Mesenchymal stem cell (in vitro differentiated cells and primary cell): ENCODE measurements around the gene GBX1.

Source experiments
- DNase-seq: peaks from one replicate; pipeline ENCODE4 v3.0.0-alpha.2; 2013
- H2AFZ ChIP-seq: one replicate; pipeline ENCODE4 v1.6.1; 2013; ENCODE audit warnings: low read depth, mild to moderate bottlenecking, control low read depth, inconsistent platforms, low read length, moderate library complexity
- H2AK5ac ChIP-seq: 2 replicates; pipeline ENCODE4 v1.6.1; 2013; ENCODE audit warnings: low read length, moderate library complexity, mild to moderate bottlenecking, inconsistent platforms; ENCODE audit not compliant: severe bottlenecking
- H2BK120ac ChIP-seq: one replicate; pipeline ENCODE4 v1.6.1; 2013; ENCODE audit warnings: low read depth, mild to moderate bottlenecking, inconsistent platforms, low read length, moderate library complexity
- H2BK12ac ChIP-seq, 2 experiments: one replicate each; pipeline ENCODE4 v1.6.1; 2013; ENCODE audit warnings: inconsistent platforms in 2 of 2, low read length in 2 of 2, mild to moderate bottlenecking in 2 of 2, moderate library complexity in 2 of 2, control low read depth in 1 of 2
- H2BK15ac ChIP-seq: one replicate; pipeline ENCODE4 v1.6.1; 2013; ENCODE audit warnings: mild to moderate bottlenecking, low read depth, inconsistent platforms; ENCODE audit not compliant: poor library complexity, severe bottlenecking
- H2BK5ac ChIP-seq: 2 replicates; pipeline ENCODE4 v1.6.1; 2013; ENCODE audit warnings: low read depth, mild to moderate bottlenecking, low read length, control low read depth, inconsistent platforms; ENCODE audit not compliant: poor library complexity, severe bottlenecking
- H3K14ac ChIP-seq, 2 experiments: one replicate each; pipeline ENCODE4 v1.6.1; 2013; ENCODE audit warnings: inconsistent platforms in 2 of 2, low read length in 2 of 2, control low read depth in 1 of 2, mild to moderate bottlenecking in 1 of 2, moderate library complexity in 1 of 2
- H3K18ac ChIP-seq, 2 experiments: one replicate each; pipeline ENCODE4 v1.6.1; 2013; ENCODE audit warnings: inconsistent platforms in 2 of 2, low read length in 2 of 2, control low read depth in 1 of 2, low read depth in 1 of 2, mild to moderate bottlenecking in 1 of 2
- H3K23ac ChIP-seq, 2 experiments: one replicate each; pipeline ENCODE4 v1.6.1; 2013; ENCODE audit warnings: inconsistent platforms in 2 of 2, low read length in 2 of 2, mild to moderate bottlenecking in 2 of 2, moderate library complexity in 2 of 2, control low read depth in 1 of 2
- H3K27ac ChIP-seq: 2 replicates; pipeline ENCODE4 v1.5.1; 2013; ENCODE audit warnings: mild to moderate bottlenecking, moderate library complexity, low read length, control low read depth, inconsistent platforms; ENCODE audit not compliant: poor library complexity, severe bottlenecking
- H3K27me3 ChIP-seq, 2 experiments: 2 replicates each; pipeline versions ENCODE4 v1.6.1 to v1.7.0; 2013; ENCODE audit warnings: low read length in 2 of 2, mild to moderate bottlenecking in 2 of 2, moderate library complexity in 2 of 2, control low read depth in 1 of 2, inconsistent platforms in 1 of 2; ENCODE audit not compliant: control insufficient read depth in 1 of 2, insufficient read depth in 1 of 2
- H3K36me3 ChIP-seq, 2 experiments: 2 replicates each; pipeline versions ENCODE4 v1.6.1 to v1.7.0; 2013; ENCODE audit warnings: low read length in 2 of 2, control low read depth in 1 of 2, inconsistent platforms in 1 of 2, low read depth in 1 of 2, mild to moderate bottlenecking in 1 of 2; ENCODE audit not compliant: insufficient read depth in 2 of 2, control insufficient read depth in 1 of 2
- H3K4ac ChIP-seq, 2 experiments: one replicate each; pipeline ENCODE4 v1.6.1; 2013; ENCODE audit warnings: inconsistent platforms in 2 of 2, low read length in 2 of 2, mild to moderate bottlenecking in 2 of 2, moderate library complexity in 2 of 2, control low read depth in 1 of 2, low read depth in 1 of 2
- H3K4me1 ChIP-seq: 2 replicates; pipeline ENCODE4 v1.6.1; 2013; ENCODE audit warnings: low read depth, low read length, control low read depth; ENCODE audit not compliant: control insufficient read depth, insufficient read depth
- H3K4me2 ChIP-seq: 2 replicates; pipeline ENCODE4 v1.6.1; 2013; ENCODE audit warnings: low read length, mild to moderate bottlenecking, inconsistent platforms; ENCODE audit not compliant: poor library complexity, severe bottlenecking
- H3K4me3 ChIP-seq, 2 experiments: 2 replicates each; pipeline versions ENCODE4 v1.5.1 to v1.7.0; 2013; ENCODE audit warnings: low read length in 2 of 2, mild to moderate bottlenecking in 2 of 2, control low read depth in 1 of 2, low read depth in 1 of 2; ENCODE audit not compliant: insufficient read depth in 1 of 2
- H3K79me1 ChIP-seq: replicated peaks from 2 replicates; pipeline ENCODE4 v1.6.1; 2013; ENCODE audit warnings: mild to moderate bottlenecking, control low read depth, low read length, inconsistent platforms; ENCODE audit not compliant: poor library complexity, severe bottlenecking
- H3K9ac ChIP-seq: 2 replicates; pipeline ENCODE4 v1.7.0; 2013; ENCODE audit warnings: mild to moderate bottlenecking, low read length, moderate library complexity
- H3K9me3 ChIP-seq: 2 replicates; pipeline ENCODE4 v1.7.0; 2013; ENCODE audit warnings: mild to moderate bottlenecking, low read length; ENCODE audit not compliant: control insufficient read depth
- H4K8ac ChIP-seq: one replicate; pipeline ENCODE4 v1.6.1; 2013; ENCODE audit warnings: inconsistent platforms, mild to moderate bottlenecking, low read length, moderate library complexity
- H4K91ac ChIP-seq: one replicate; pipeline ENCODE4 v1.6.1; 2013; ENCODE audit warnings: mild to moderate bottlenecking, low read length, inconsistent platforms
- WGBS: methylation state at CpG from one replicate; pipeline ENCODE4 v1.1.7; 2013; ENCODE audit warnings: mixed read lengths; 5-methylcytosine and 5-hydroxymethylcytosine counted together

The GBX1 gene

GRCh38 chr7:151185762-151186639, 18.5 kb upstream of the GBX1 start:
- Histone ChIP-seq H3K4me2 (no peak overlapping the region), H3K36me3 (no peaks in the 10 kb centered on the region), H3K18ac (no peak overlapping the region), H3K9me3 (peaks cover 6% of the 10 kb centered on the region), H4K8ac (no peak overlapping the region), H3K79me1 (no peaks in the 10 kb centered on the region), H3K4me1 (no peaks in the 10 kb centered on the region), H4K91ac (no peak overlapping the region), H2BK120ac (no peak overlapping the region), H2AK5ac (no peak overlapping the region), H3K14ac (no peak overlapping the region), H2BK12ac (no peak overlapping the region), H3K9ac (no peak overlapping the region), H3K23ac (no peak overlapping the region), H3K4me3 (no peak overlapping the region), H2BK5ac (no peak overlapping the region), H3K27ac (no peak overlapping the region), H3K27me3 (peaks cover 39 to 77% of the 10 kb centered on the region in 2 experiments), H2BK15ac (no peak overlapping the region), H2AFZ (no peak overlapping the region), H3K4ac (no peak overlapping the region)
- WGBS = 86% methylated on average over 15 of the region's 16 CpGs
- DNase-seq = no peak

GRCh38 chr7:151181011-151181431, 13.5 kb upstream of the GBX1 start:
- Histone ChIP-seq H2BK12ac (no peak overlapping the region), H3K27me3 (peaks cover 62 to 70% of the 10 kb centered on the region in 2 experiments), H4K8ac (no peak overlapping the region), H3K27ac (no peak overlapping the region), H3K4me2 (no peak overlapping the region), H3K18ac (no peak overlapping the region), H3K36me3 (no peaks in the 10 kb centered on the region), H2AFZ (no peak overlapping the region), H2BK15ac (no peak overlapping the region), H3K9me3 (no peaks in the 10 kb centered on the region), H2BK120ac (no peak overlapping the region), H3K14ac (no peak overlapping the region), H3K9ac (no peak overlapping the region), H4K91ac (no peak overlapping the region), H3K79me1 (no peaks in the 10 kb centered on the region), H3K4me3 (no peak overlapping the region), H2BK5ac (no peak overlapping the region), H3K4ac (no peak overlapping the region), H3K4me1 (no peaks in the 10 kb centered on the region), H2AK5ac (no peak overlapping the region), H3K23ac (no peak overlapping the region)
- WGBS = 93% methylated on average over 22 of the region's 22 CpGs
- no peak for DNase-seq

- no peaks in the 10 kb centered on the region for H3K4me1 ChIP-seq
- H3K27me3 ChIP-seq = peaks cover 72 to 73% of the 10 kb centered on the region in 2 experiments
- H3K14ac ChIP-seq = no peak overlapping the region
- no peak overlapping the region for H2BK5ac ChIP-seq
- H3K36me3 ChIP-seq = no peaks in the 10 kb centered on the region
- H3K4me2 ChIP-seq = no peak overlapping the region
- no peak overlapping the region for H2AK5ac ChIP-seq
- no peak overlapping the region for H3K18ac ChIP-seq
- H4K8ac ChIP-seq = no peak overlapping the region
- H3K23ac ChIP-seq = no peak overlapping the region
- H2BK15ac ChIP-seq = no peak overlapping the region
- no peak overlapping the region for H3K4ac ChIP-seq
- H2BK120ac ChIP-seq = no peak overlapping the region
- H3K27ac ChIP-seq = no peak overlapping the region
- no peak for DNase-seq
- H3K9ac ChIP-seq = no peak overlapping the region
- no peaks in the 10 kb centered on the region for H3K79me1 ChIP-seq
- no peak overlapping the region for H2BK12ac ChIP-seq
- no peak overlapping the region for H3K4me3 ChIP-seq
- WGBS = 81% methylated on average over 4 of the region's 4 CpGs
- no peaks in the 10 kb centered on the region for H3K9me3 ChIP-seq
- no peak overlapping the region for H4K91ac ChIP-seq
- H2AFZ ChIP-seq = no peak overlapping the region
These were observed 12.5 kb upstream of the GBX1 start for GRCh38 chr7:151179946-151180345.

GRCh38 chr7:151179287-151179860, 11.9 kb upstream of the GBX1 start:
- H2AFZ ChIP-seq = no peak overlapping the region
- no peak overlapping the region for H2BK120ac ChIP-seq
- no peak overlapping the region for H3K18ac ChIP-seq
- H2BK5ac ChIP-seq = no peak overlapping the region
- H3K14ac ChIP-seq = no peak overlapping the region
- H4K8ac ChIP-seq = no peak overlapping the region
- no peaks in the 10 kb centered on the region for H3K9me3 ChIP-seq
- no peak overlapping the region for H2BK15ac ChIP-seq
- H3K79me1 ChIP-seq = no peaks in the 10 kb centered on the region
- no peak overlapping the region for H3K4me2 ChIP-seq
- H4K91ac ChIP-seq = no peak overlapping the region
- H3K9ac ChIP-seq = no peak overlapping the region
- H3K27ac ChIP-seq = no peak overlapping the region
- H3K27me3 ChIP-seq = peaks cover 74 to 79% of the 10 kb centered on the region in 2 experiments
- H3K23ac ChIP-seq = no peak overlapping the region
- 81% methylated on average over 8 of the region's 8 CpGs for WGBS
- H2BK12ac ChIP-seq = no peak overlapping the region
- no peak overlapping the region for H3K4ac ChIP-seq
- no peak for DNase-seq
- H3K4me1 ChIP-seq = no peaks in the 10 kb centered on the region
- H3K4me3 ChIP-seq = no peak overlapping the region
- H3K36me3 ChIP-seq = no peaks in the 10 kb centered on the region
- no peak overlapping the region for H2AK5ac ChIP-seq
